Activated naive CD8-positive, alpha-beta T cell (primary cell): ENCODE data around the gene SYNCRIP.
A peak's percentile ranks its signal among the peaks of the same experiment; 100 is the strongest.
"Not testable (repeated sequence)": the region's sequence is repeated elsewhere in the genome, so short reads cannot be mapped to it uniquely, and the experiment has no call there.

Experiments
- H3K27ac Mint-ChIP-seq: one replicate; pipeline ENCODE4 v1.8.0; 2021; ENCODE audit warnings: mixed read lengths
- H3K27me3 Mint-ChIP-seq: one replicate; pipeline ENCODE4 v1.8.0; 2021; ENCODE audit warnings: mixed read lengths
- H3K36me3 Mint-ChIP-seq: one replicate; pipeline ENCODE4 v1.8.0; 2021; ENCODE audit warnings: mixed read lengths
- H3K4me1 Mint-ChIP-seq: one replicate; pipeline ENCODE4 v1.8.0; 2021; ENCODE audit warnings: low read depth, mixed read lengths
- H3K4me3 Mint-ChIP-seq: one replicate; pipeline ENCODE4 v1.8.0; 2021; ENCODE audit warnings: mild to moderate bottlenecking, mixed read lengths
- H3K9me3 Mint-ChIP-seq: one replicate; pipeline ENCODE4 v1.8.0; 2021; ENCODE audit warnings: low read depth, mixed read lengths

Gene SYNCRIP

DNA sequence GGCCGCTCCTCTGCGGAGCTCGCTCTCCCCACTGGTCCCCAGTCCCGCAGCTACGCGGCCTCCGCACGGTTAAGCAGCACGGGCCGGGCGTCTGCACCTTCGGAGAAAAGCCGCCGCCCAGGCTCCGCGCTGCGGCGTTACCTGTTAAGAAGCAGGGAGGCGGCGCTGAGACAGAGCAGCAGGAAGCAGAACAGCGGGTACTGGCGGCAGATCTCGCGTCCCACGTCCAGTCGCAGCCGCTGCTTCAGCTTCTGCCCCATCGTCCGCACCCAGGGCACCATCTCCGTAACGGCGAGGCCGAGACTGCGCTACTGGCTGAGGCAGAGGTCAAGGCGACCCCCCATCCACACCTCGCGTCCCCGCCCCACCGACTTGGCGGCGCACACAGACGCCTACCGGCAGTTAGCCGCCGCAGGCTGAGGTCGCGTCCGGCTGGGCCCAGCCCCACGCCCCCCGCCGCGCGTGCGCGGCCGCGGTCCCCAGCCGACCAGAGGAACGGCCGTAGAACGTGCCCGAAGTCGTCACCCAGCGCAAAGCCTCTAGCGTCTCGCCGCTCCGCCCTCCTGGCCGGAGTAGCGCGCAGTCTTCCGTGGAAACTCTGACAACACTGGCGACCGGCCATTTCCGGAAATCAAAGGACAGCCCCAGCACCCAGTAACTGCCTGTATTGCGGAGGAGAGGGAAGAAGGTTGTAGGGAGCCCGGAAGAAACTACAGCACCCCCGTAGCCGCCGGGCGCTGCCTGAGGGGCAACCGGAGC, 49.1 kb downstream of the SYNCRIP start, which contains the start of gene SNX14:
Gene SNX14 (minus strand): TSS at position 421 of the 759 bp plus-strand sequence. CDS start 140 bp downstream, at position 281.
- H3K4me3 Mint-ChIP-seq = peak within 1 kb of the TSS; percentile 93
- H3K4me1 Mint-ChIP-seq = peaks cover 46% of the 10 kb centered on the region
- H3K36me3 Mint-ChIP-seq = peaks cover 11% of the 10 kb centered on the region
- no peaks in the 10 kb centered on the region for H3K9me3 Mint-ChIP-seq
- peak within 1 kb of the TSS; percentile 89 for H3K27ac Mint-ChIP-seq
- H3K27me3 Mint-ChIP-seq = no peaks in the 10 kb centered on the region

DNA sequence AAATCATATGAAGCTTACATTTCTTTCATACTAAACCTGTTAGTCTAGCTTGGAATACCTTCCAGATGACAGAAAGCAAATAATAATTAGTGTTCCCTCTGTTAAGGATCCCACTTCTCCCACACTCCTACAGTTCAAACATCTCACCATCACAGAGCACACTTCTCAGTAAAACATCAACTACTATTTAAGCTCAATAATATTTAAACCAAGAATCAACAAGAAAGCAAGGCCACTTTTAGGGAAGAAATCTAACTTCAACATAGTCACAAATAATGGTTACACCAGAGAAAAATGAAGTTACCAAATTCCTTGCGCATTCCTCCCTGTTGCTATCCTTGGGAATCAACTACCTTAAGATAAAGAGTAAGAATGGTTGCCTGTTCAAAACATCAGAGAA, 50.7 kb downstream of the SYNCRIP start:
- H3K9me3 Mint-ChIP-seq = no peaks in the 10 kb centered on the region
- peak overlapping the region; percentile 76 for H3K27ac Mint-ChIP-seq
- peaks cover 48% of the 10 kb centered on the region for H3K4me1 Mint-ChIP-seq
- peak overlapping the region; percentile 93 for H3K4me3 Mint-ChIP-seq
- H3K27me3 Mint-ChIP-seq = no peaks in the 10 kb centered on the region
- H3K36me3 Mint-ChIP-seq = peaks cover 12% of the 10 kb centered on the region

DNA sequence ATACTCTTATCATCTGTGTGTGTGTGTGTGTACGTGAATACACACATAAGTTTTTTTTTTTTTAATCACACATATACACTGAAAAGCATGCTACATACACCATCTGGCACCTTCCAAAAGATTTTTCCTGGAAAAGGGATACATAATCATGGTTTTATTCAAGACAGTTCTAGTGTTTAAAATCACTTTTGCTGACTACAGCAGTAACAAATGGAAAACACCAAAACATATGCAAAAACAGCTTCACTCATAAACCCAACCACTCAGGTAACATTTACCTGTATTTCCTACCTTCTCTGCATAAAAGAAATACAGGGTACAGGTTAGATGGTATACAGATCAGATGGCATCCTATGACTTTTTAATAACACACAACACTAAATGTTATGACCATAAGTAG, 51.5 kb downstream of the SYNCRIP start:
- Mint-ChIP-seq H3K4me3 (peak overlapping the region; percentile 39), H3K4me1 (peaks cover 49% of the 10 kb centered on the region), H3K36me3 (peaks cover 13% of the 10 kb centered on the region), H3K27me3 (no peaks in the 10 kb centered on the region), H3K9me3 (no peaks in the 10 kb centered on the region), H3K27ac (no peak overlapping the region)

DNA sequence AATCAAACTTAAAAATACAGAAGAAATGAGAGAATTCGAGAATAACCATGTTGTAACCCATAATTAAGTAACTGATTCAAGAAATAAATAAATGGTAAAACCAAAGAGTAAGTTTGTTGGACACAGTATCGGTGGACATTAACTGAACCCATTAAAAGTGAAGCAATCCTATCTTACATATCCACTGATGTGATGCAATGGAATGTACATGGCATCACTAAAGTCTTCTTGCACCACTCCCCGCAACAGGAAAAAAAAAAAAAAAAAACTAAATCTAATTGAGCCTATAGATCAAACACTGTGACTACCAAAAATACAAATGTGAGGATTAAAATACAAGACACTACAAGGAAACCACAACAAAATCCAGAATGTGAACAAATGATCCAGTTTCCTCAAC, 56.9 kb downstream of the SYNCRIP start:
- Mint-ChIP-seq H3K27ac (no peak overlapping the region), H3K27me3 (no peaks in the 10 kb centered on the region), H3K36me3 (peaks cover 49% of the 10 kb centered on the region), H3K4me3 (no peak overlapping the region), H3K4me1 (peaks cover 55% of the 10 kb centered on the region), H3K9me3 (peaks cover 18% of the 10 kb centered on the region)

DNA sequence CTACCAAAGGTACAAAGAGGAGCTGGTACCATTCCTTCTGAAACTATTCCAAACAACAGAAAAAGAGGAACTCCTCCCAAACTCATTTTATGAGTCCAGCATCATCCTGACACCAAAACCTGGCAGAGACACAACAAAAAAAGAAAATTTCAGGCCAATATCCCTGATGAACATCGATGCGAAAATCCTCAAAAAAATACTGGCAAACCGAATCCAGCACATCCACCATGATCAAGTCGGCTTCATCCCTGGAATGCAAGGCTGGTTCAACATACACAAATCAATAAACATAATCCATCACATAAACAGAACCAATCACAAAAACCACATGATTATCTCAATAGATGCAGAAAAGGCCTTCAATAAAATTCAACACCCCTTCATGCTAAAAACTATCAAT, 59.9 kb downstream of the SYNCRIP start:
- H3K27ac Mint-ChIP-seq, H3K27me3 Mint-ChIP-seq, H3K4me3 Mint-ChIP-seq: not testable (repeated sequence)
- Mint-ChIP-seq H3K9me3 (peaks cover 18% of the 10 kb centered on the region), H3K4me1 (peaks cover 53% of the 10 kb centered on the region), H3K36me3 (peaks cover 41% of the 10 kb centered on the region)

DNA sequence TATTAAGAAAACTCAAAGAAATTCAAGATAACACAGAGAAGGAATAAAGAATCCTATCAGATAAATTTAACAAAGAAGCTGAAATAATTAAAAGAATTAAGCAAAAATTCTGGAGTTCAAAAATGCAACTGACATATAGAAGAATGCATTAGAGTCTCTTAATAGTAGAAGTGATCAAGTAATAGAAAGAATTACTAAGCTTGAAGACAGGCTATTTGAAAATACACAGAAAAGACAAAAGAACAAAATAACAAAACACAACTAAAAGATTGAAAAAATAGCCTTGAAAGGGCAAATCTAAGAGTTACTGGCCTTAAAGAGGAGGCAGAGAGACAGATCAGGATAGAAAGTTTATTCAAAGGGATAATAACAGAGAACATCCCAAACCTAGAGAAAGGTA, 61.1 kb downstream of the SYNCRIP start:
- Mint-ChIP-seq H3K9me3 (peaks cover 18% of the 10 kb centered on the region), H3K4me3 (peak overlapping the region; percentile 18), H3K4me1 (peaks cover 50% of the 10 kb centered on the region), H3K27ac (peak overlapping the region; percentile 9), H3K36me3 (peaks cover 39% of the 10 kb centered on the region), H3K27me3 (no peaks in the 10 kb centered on the region)

DNA sequence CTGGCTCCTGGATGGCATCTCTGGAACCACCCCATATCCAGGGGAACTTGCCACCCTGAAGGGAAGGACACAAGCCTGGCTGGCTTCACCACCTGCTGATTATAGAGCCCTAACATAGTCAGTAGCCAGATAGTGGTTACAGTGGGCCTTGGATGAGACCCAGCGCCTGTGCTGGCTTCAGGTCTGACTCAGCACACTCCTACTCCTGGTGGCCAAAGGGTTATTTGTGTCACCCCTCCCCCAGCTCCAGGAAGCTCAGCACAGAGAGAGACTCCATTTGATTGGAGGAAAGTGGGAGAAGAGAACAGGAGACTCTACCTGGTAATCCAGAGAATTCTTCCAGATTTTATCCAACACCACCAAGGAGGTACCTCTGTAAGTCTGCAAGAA, 61.8 kb downstream of the SYNCRIP start:
- peaks cover 47% of the 10 kb centered on the region for H3K4me1 Mint-ChIP-seq
- no peaks in the 10 kb centered on the region for H3K27me3 Mint-ChIP-seq
- H3K9me3 Mint-ChIP-seq = peaks cover 18% of the 10 kb centered on the region
- no peak overlapping the region for H3K27ac Mint-ChIP-seq
- H3K4me3 Mint-ChIP-seq = no peak overlapping the region
- peaks cover 35% of the 10 kb centered on the region for H3K36me3 Mint-ChIP-seq

DNA sequence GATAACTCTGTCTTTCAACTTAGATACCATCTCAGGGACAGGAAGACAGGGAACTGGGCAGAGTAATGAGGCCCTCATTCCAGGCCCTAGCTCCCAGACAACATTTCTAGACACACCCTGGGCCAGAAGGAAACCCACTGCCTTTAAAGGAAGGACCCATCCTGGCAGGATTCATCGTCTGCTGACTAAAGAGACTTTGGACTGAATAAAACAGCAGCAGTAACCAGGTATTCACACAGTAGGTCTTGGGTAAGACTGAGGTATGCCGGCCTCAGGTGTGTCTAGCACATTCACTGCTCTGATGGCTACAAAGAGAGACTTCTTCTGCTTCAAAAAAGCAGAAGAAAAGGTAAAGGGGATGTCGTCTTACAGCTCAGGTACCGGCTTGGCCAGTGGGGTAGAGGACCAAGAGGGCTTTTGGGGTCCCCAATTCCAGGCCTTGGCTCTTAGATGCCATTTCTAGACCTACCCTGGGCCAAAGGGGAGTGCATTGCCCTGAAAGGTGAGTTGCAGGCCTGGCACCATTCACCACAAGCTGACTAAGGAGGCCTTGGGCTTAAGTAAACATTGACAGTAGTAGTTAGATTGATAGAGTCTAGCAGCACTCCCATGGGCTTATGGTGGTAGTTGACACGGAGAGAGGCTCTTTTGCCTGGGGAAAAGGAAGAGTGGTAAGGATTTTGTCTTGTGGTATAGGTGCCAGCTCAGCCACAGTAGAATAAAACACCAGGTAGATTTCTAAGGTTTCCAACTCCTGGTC, 62.4 kb downstream of the SYNCRIP start:
- Mint-ChIP-seq H3K4me3 (no peak overlapping the region), H3K4me1 (peaks cover 47% of the 10 kb centered on the region), H3K9me3 (peaks cover 18% of the 10 kb centered on the region), H3K36me3 (peaks cover 34% of the 10 kb centered on the region), H3K27ac (no peak overlapping the region), H3K27me3 (no peaks in the 10 kb centered on the region)

DNA sequence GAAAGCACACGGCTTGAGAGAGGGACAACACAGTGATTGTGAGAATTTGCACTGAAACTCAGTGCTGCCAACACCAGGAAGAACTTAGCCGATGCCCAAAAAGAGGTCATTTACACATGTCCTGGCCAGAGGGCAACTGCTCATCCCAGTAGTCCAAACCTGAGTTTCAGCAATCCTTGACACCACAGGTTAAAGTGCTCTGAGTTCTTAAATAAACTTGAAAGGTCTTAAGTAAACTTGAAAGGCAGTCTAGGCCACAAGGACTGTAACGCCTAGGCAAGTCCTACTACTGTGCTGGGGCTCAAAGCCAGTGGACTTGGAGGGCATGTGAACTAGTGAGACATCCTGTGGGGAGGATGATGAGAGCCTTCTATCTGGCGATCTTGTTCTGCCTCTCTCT, 63.1 kb downstream of the SYNCRIP start:
- H3K27me3 Mint-ChIP-seq = no peaks in the 10 kb centered on the region

DNA sequence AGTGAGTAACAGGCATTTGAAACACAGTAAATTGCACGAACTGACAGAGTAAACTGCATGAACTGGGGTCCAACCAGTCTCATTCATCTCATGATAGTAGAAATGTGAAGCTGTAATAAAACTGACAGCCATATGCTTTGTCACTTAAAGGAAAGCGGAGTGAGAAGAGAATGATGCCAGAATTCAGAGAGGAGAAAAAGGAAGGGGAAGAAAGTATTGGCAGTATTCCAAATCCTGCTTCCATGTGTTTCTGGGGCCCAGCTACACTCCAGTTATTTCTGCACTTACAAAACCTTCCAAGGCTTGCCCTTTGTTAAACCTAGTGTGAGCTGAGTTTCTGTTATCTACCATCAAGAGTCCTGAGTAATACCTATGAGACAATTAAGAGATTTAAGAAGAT, 66.2 kb downstream of the SYNCRIP start:
- Mint-ChIP-seq H3K4me3 (no peak overlapping the region), H3K9me3 (peaks cover 3% of the 10 kb centered on the region), H3K27ac (no peak overlapping the region), H3K36me3 (peaks cover 6% of the 10 kb centered on the region), H3K4me1 (peaks cover 31% of the 10 kb centered on the region), H3K27me3 (no peaks in the 10 kb centered on the region)

More for the DNA sequence above, 63.1 kb downstream of the SYNCRIP start:
- Mint-ChIP-seq H3K36me3 (peaks cover 32% of the 10 kb centered on the region), H3K4me3 (no peak overlapping the region), H3K9me3 (peaks cover 18% of the 10 kb centered on the region), H3K27ac (peak overlapping the region; percentile 46), H3K4me1 (peaks cover 51% of the 10 kb centered on the region)

DNA sequence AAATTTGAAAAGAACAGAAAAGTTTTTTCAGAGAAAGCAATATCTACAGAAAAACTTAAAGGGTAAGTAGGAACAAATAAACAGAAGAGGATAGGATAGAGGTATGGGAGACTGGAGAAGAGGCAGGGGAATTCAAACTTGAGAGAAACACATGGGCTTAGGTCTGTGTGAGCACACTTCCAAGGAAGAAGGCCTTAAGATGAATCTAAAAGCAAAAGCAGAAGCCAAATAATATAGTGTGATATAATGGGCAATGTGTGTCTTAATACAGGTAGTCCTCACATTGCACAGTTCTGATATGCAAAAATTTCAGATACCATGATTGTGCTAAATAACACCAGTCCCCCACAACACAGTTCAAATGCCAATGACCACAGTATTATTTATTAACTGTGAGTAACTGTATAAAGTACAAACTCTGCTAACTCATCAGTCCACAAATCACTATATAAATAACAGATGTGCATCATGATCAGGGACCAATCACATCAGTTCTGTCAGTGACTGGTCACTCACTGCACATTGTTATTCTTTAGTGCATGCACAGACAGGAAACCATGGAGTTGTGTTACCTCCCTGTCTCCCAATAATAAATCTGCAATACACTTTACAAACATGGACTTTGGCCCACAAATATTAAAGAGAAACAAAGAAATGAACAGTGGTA, 67.6 kb downstream of the SYNCRIP start:
- Mint-ChIP-seq H3K4me3 (no peak overlapping the region), H3K9me3 (no peaks in the 10 kb centered on the region), H3K27ac (no peak overlapping the region), H3K27me3 (no peaks in the 10 kb centered on the region), H3K36me3 (no peaks in the 10 kb centered on the region), H3K4me1 (peaks cover 23% of the 10 kb centered on the region)

DNA sequence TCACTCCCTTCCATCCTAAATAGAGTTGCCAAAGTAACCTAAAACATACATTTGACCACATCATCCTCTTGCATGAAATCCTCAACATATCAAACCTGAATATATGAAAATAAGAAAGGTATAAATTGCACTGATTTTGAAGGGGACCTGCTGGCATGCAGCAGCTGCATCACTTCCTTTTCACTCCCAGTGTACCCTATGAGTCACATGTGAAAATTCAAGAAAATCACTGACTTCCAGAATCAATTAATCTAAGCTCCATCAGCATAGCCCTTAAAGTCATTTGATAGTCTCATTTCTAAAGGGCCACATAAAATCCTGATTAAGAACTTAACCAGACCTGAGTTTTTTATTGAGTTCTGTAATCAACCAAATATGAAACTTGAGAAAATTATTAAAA, 73.4 kb downstream of the SYNCRIP start:
- Mint-ChIP-seq H3K27ac (no peak overlapping the region), H3K36me3 (peaks cover 9% of the 10 kb centered on the region), H3K9me3 (no peaks in the 10 kb centered on the region)

DNA sequence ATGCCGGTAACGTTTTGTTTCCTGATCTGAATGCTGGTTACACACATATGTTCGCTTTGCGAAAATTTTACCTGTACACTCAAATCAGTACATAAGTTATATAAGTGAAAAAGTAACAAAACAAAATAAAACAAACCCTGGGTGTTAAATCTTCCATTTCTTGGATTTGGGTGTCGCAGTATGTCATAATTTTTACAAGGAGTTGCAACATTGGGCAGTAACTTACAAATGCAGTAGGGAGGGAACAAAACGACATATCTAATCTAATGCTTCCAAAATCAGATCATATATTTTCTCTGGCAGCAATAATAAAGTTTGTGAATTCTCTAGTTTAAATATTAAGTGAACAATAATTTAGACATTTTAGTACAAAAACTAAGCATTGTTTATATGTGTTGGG, 74.3 kb downstream of the SYNCRIP start:
- peaks cover 2% of the 10 kb centered on the region for H3K4me1 Mint-ChIP-seq
- H3K4me3 Mint-ChIP-seq = no peak overlapping the region
- no peaks in the 10 kb centered on the region for H3K9me3 Mint-ChIP-seq
- no peaks in the 10 kb centered on the region for H3K27me3 Mint-ChIP-seq
- no peak overlapping the region for H3K27ac Mint-ChIP-seq
- H3K36me3 Mint-ChIP-seq = peaks cover 11% of the 10 kb centered on the region

More for the DNA sequence above, 73.4 kb downstream of the SYNCRIP start:
- no peak overlapping the region for H3K4me3 Mint-ChIP-seq
- peaks cover 2% of the 10 kb centered on the region for H3K4me1 Mint-ChIP-seq
- no peaks in the 10 kb centered on the region for H3K27me3 Mint-ChIP-seq

DNA sequence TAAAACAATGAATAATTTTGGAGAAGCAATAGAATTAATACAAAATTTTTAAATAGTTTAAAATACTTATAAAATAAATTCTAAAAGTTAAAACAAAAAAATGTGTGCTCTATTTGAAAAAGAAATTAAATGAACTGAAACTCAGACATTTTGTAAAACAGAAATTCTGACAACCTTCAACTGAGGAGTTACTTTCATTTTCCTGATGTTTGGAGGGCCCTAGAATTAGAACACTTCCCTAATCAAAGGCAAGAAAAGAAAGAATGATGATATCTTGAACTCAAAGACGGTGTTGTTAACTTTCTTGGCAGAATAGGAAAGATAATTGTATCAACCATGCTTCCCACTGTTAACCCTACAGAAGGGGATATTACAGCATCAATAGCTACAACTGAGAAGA, 77.0 kb downstream of the SYNCRIP start:
- H3K9me3 Mint-ChIP-seq = no peaks in the 10 kb centered on the region
- no peak overlapping the region for H3K27ac Mint-ChIP-seq
- H3K4me1 Mint-ChIP-seq = peaks cover 2% of the 10 kb centered on the region
- H3K36me3 Mint-ChIP-seq = peaks cover 20% of the 10 kb centered on the region
- H3K27me3 Mint-ChIP-seq = no peaks in the 10 kb centered on the region
- no peak overlapping the region for H3K4me3 Mint-ChIP-seq

DNA sequence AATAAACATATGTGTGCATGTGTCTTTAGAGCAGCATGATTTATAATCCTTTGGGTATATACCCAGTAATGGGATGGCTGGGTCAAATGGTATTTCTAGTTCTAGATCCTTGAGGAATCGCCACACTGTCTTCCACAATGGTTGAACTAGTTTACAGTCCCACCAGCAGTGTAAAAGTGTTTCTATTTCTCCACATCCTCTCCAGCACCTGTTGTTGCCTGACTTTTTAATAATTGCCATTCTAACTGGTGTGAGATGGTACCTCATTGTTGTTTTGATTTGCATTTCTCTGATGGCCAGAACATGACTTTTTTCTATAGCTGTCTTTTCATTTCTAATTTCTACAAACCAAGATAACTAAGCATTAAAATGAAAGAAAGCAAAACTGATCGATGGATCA, 78.5 kb downstream of the SYNCRIP start:
- H3K4me1 Mint-ChIP-seq, H3K27ac Mint-ChIP-seq, H3K4me3 Mint-ChIP-seq, H3K27me3 Mint-ChIP-seq, H3K9me3 Mint-ChIP-seq: not testable (repeated sequence)
- peaks cover 20% of the 10 kb centered on the region for H3K36me3 Mint-ChIP-seq
